ENCODE data around the gene WBP1L.
"Not testable (repeated sequence)": the region's sequence is repeated elsewhere in the genome, so short reads cannot be mapped to it uniquely, and the experiment has no call there.

Gene WBP1L

DNA sequence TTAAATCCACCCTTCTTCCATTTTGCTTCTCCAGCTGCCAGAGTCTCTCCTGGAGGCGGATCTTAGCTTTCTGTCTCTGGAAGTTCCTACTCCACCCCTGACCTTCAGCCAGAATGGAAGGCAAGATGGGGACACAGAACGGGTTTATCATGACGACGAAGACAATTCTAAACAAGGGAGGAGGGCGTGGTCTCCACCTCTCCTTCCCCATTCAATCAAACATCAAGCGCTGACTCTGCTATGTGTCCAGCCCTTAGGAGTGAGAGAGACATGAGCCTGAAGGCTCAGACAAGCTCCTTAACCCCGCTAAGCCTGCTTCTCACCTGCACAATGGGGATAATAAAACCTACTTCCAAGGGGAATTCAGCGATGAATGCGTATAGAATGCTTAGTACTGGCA is 90.4 kb downstream of the WBP1L start:
- 82 to 85% methylated on average over 9 of the region's 9 CpGs for WGBS, 2 experiments
- Histone ChIP-seq H3K4me3 (ENCODE audit: insufficient read depth, low read depth, low read length) (no peak overlapping the region), H3K4me1 (ENCODE audit: control insufficient read depth, insufficient read depth, low read length) (no peaks in the 10 kb centered on the region), H3K36me3 (ENCODE audit: control insufficient read depth, insufficient read depth, low read length) (no peaks in the 10 kb centered on the region), H3K9me3 (ENCODE audit: control insufficient read depth, low read length) (no peaks in the 10 kb centered on the region), H3K27ac (ENCODE audit: insufficient read depth, low read depth, low read length, poor library complexity, severe bottlenecking) (no peak overlapping the region), H3K27me3 (ENCODE audit: control insufficient read depth, insufficient read depth, low read length, poor library complexity, severe bottlenecking) (no peaks in the 10 kb centered on the region)

DNA sequence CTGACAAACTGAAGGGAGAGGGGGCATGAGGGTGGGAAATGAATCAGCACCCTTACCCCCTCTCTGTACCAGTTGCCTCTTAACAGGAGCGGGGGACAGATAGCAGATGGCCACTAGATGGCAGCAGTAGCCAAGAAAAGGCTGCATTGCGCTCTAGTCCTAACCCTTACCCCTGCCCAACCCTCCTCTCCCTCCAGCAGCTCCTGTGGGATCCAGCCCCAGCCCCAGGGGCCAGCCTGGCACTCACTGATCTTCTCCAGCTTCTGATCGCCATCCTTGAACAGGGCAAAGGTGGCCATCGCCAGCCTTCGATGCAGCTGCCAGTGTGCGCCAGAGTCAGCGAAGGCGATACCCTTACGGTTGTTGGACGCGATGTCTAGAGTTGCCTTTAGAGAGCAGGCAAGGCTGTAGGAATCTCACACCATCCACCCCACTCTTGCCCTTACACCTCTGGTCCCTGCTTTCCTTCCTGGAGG is 91.3 kb downstream of the WBP1L start:
- Histone ChIP-seq H3K36me3 (ENCODE audit: control insufficient read depth, insufficient read depth, low read length) (no peaks in the 10 kb centered on the region), H3K4me1 (ENCODE audit: control insufficient read depth, insufficient read depth, low read length) (no peaks in the 10 kb centered on the region), H3K27ac (ENCODE audit: insufficient read depth, low read depth, low read length, poor library complexity, severe bottlenecking) (no peak overlapping the region), H3K9me3 (ENCODE audit: control insufficient read depth, low read length) (no peaks in the 10 kb centered on the region), H3K4me3 (ENCODE audit: insufficient read depth, low read depth, low read length) (no peak overlapping the region), H3K27me3 (ENCODE audit: control insufficient read depth, insufficient read depth, low read length, poor library complexity, severe bottlenecking) (no peaks in the 10 kb centered on the region)
- 73 to 74% methylated on average over 11 of the region's 11 CpGs for WGBS, 2 experiments

DNA sequence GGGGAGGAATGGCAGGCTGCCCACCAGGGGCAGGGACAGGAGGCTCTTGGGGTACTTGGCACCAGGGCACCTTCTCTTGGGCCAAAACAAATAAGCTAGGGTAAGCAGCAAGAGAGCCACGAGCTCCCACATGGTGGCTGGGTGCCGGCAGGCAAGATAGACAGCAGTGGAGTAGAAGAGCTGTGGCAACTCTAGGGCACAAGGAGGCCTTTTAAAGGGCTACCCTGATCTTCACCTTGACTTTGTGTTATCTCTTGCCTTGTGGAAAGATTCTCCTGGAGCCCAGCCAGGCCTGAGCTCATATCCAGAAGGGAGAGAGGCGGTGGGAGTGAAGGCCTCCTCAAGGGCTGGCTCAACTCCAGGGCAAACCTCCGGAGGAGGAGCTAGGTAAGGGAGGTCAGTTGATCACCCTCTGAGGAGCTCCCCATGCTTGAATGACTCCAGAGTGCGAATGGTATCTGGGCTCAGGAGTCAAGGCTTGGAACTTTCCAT is 93.5 kb downstream of the WBP1L start, which contains the start of gene CYP17A1:
CYP17A1 (minus strand) TSS at position 184 of the 492 bp plus-strand sequence; CDS start at position 132, 52 bp downstream.
- Histone ChIP-seq H3K27me3 (ENCODE audit: control insufficient read depth, insufficient read depth, low read length, poor library complexity, severe bottlenecking) (no peaks in the 10 kb centered on the region), H3K4me3 (ENCODE audit: insufficient read depth, low read depth, low read length) (no peak within 1 kb of the TSS), H3K27ac (ENCODE audit: insufficient read depth, low read depth, low read length, poor library complexity, severe bottlenecking) (no peak within 1 kb of the TSS), H3K36me3 (ENCODE audit: control insufficient read depth, insufficient read depth, low read length) (no peaks in the 10 kb centered on the region), H3K9me3 (ENCODE audit: control insufficient read depth, low read length) (no peaks in the 10 kb centered on the region), H3K4me1 (ENCODE audit: control insufficient read depth, insufficient read depth, low read length) (no peaks in the 10 kb centered on the region)
- 91 to 94% methylated on average over 5 of the region's 5 CpGs for WGBS, 2 experiments

DNA sequence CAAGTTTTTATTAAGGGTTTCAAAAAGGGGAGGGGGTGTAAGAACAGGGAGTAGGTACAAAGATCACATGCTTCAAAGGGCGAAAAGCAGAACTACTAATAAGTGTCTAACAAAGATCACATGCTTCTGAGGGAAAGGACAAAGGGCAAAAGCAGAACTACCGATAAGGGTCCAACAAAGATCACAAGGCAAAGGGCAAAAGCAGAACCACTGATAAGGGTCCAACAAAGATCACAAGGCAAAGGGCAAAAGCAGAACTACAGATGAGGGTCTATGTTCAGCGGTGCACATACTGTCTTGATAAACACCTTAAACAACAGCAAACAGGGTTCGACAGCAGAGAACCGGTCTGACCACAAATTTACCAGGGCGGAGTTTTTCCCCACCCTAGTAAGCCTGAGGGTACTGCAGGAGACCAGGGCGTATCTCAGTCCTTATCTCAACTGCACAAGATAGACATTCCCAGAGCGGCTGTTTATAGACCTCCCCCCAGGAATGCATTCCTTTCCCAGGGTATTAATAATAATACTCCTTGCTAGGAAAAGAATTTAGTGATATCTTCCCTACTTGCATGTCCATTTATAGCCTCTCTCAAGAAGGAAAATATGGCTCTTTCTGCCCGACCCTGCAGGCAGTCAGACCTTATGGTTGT is 94.7 kb downstream of the WBP1L start:
- not testable (repeated sequence) for H3K27ac ChIP-seq (ENCODE audit: insufficient read depth, low read depth, low read length, poor library complexity, severe bottlenecking); H3K36me3 ChIP-seq (ENCODE audit: control insufficient read depth, insufficient read depth, low read length); H3K27me3 ChIP-seq (ENCODE audit: control insufficient read depth, insufficient read depth, low read length, poor library complexity, severe bottlenecking); H3K9me3 ChIP-seq (ENCODE audit: control insufficient read depth, low read length); H3K4me1 ChIP-seq (ENCODE audit: control insufficient read depth, insufficient read depth, low read length); H3K4me3 ChIP-seq (ENCODE audit: insufficient read depth, low read depth, low read length)
- WGBS, 2 experiments: 95 to 96% methylated on average over 9 of the region's 9 CpGs

DNA sequence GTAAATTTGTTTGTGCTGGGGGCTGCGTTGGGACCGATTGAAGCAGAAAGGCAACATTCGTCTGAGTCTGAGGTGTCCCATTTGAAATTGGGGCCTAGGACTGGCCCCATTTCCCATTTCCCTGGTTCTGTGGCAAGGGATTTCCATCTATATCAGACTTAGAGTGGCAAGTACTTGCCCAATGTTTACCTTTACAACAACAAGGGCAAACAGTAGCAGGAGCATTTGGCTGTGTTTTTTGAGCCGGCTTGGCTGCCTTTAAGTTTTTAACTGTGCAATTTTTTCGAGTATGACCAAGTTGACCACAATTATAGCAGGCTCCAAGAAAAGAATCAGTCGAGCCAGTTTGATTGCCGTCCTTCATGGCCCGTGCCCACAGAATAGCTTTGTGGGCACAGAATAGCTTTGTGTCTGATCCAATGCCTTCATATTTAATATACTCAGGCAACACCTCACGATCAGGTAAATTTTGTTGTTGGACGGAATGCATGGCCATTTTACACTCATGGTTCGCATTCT is 98.1 kb downstream of the WBP1L start:
- Histone ChIP-seq H3K36me3 (ENCODE audit: control insufficient read depth, insufficient read depth, low read length) (no peaks in the 10 kb centered on the region), H3K9me3 (ENCODE audit: control insufficient read depth, low read length) (no peaks in the 10 kb centered on the region), H3K4me3 (ENCODE audit: insufficient read depth, low read depth, low read length) (no peak overlapping the region), H3K27ac (ENCODE audit: insufficient read depth, low read depth, low read length, poor library complexity, severe bottlenecking) (no peak overlapping the region), H3K4me1 (ENCODE audit: control insufficient read depth, insufficient read depth, low read length) (no peaks in the 10 kb centered on the region), H3K27me3 (ENCODE audit: control insufficient read depth, insufficient read depth, low read length, poor library complexity, severe bottlenecking) (no peaks in the 10 kb centered on the region)
- WGBS, 2 experiments: 92% methylated on average over 11 of the region's 11 CpGs

DNA sequence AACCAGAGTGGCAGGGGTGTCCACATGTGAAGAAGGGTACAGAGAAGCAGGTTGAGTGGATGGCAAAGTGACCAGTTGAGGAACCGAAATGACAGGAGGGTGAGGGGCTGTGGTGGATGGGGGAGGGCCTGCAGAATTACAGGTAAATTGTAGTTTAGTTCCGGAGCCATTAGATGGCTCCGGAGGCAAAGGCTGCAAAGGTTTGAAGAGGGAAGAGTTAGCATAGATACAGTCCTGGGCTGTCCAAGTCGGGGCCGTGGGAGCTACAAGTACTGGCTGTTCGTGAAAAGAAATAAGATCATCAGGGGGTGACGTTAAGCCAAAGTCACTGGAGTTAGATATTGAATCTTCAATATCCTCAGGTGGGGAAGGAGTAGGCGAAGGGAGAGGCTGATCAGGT is 99.4 kb downstream of the WBP1L start:
- not testable (repeated sequence) for H3K9me3 ChIP-seq (ENCODE audit: control insufficient read depth, low read length); H3K4me1 ChIP-seq (ENCODE audit: control insufficient read depth, insufficient read depth, low read length); H3K4me3 ChIP-seq (ENCODE audit: insufficient read depth, low read depth, low read length); H3K27ac ChIP-seq (ENCODE audit: insufficient read depth, low read depth, low read length, poor library complexity, severe bottlenecking); H3K27me3 ChIP-seq (ENCODE audit: control insufficient read depth, insufficient read depth, low read length, poor library complexity, severe bottlenecking); H3K36me3 ChIP-seq (ENCODE audit: control insufficient read depth, insufficient read depth, low read length)
- WGBS, 2 experiments: 67 to 69% methylated on average over 8 of the region's 8 CpGs

DNA sequence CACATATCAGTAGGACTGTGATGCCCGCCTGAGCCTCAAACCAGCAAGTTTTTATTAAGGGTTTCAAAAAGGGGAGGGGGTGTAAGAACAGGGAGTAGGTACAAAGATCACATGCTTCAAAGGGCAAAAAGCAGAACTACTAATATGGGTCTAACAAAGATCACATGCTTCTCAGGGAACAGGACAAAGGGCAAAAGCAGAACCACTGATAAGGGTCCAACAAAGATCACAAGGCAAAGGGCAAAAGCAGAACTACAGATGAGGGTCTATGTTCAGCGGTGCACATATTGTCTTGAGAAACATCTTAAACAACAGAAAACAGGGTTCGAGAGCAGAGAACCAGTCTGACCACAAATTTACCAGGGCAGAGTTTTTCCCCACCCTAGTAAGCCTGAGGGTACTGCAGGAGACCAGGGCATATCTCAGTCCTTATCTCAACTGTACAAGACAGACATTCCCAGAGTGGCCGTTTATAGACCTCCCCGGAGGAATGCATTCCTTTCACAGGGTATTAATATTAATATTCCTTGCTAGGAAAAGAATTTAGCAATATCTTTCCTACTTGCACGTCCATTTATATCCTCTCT is 100.5 kb downstream of the WBP1L start:
- not testable (repeated sequence) for H3K4me3 ChIP-seq (ENCODE audit: insufficient read depth, low read depth, low read length); H3K4me1 ChIP-seq (ENCODE audit: control insufficient read depth, insufficient read depth, low read length); H3K9me3 ChIP-seq (ENCODE audit: control insufficient read depth, low read length); H3K36me3 ChIP-seq (ENCODE audit: control insufficient read depth, insufficient read depth, low read length); H3K27ac ChIP-seq (ENCODE audit: insufficient read depth, low read depth, low read length, poor library complexity, severe bottlenecking); H3K27me3 ChIP-seq (ENCODE audit: control insufficient read depth, insufficient read depth, low read length, poor library complexity, severe bottlenecking)
- WGBS, 2 experiments: 95 to 97% methylated on average over 5 to 6 of the region's 6 CpGs

DNA sequence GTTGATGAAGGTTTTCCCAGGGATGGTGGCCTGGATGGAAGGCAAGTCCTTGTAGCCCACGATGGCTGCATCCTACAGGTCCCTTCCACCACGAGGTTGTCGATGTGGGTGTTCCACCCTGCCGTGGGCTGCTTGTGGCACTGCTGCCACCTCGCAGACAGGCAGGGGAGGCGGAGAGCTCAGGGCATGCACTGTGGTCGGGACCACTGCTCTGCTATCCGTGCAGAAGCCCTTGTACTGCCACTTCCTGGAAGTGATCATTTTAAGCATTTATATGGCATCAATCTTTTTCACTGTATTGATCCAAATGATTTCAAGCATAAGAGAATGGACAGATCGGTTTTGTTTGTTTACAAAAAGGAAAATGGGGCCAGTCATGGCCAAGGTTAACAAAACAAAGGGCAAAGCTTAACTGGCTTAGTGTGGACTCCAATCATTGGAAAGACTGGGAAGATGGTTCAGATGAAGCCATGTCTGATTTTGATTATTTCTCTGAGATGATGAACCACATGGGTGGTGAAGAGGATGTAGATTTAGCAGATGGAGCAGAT is 101.7 kb downstream of the WBP1L start:
- H3K27me3 ChIP-seq (ENCODE audit: control insufficient read depth, insufficient read depth, low read length, poor library complexity, severe bottlenecking): no peaks in the 10 kb centered on the region
- no peak overlapping the region for H3K4me3 ChIP-seq (ENCODE audit: insufficient read depth, low read depth, low read length)
- H3K4me1 ChIP-seq (ENCODE audit: control insufficient read depth, insufficient read depth, low read length): no peaks in the 10 kb centered on the region
- 90 to 92% methylated on average over 9 of the region's 9 CpGs for WGBS, 2 experiments
- H3K27ac ChIP-seq (ENCODE audit: insufficient read depth, low read depth, low read length, poor library complexity, severe bottlenecking): no peak overlapping the region
- H3K36me3 ChIP-seq (ENCODE audit: control insufficient read depth, insufficient read depth, low read length): no peaks in the 10 kb centered on the region
- no peaks in the 10 kb centered on the region for H3K9me3 ChIP-seq (ENCODE audit: control insufficient read depth, low read length)

DNA sequence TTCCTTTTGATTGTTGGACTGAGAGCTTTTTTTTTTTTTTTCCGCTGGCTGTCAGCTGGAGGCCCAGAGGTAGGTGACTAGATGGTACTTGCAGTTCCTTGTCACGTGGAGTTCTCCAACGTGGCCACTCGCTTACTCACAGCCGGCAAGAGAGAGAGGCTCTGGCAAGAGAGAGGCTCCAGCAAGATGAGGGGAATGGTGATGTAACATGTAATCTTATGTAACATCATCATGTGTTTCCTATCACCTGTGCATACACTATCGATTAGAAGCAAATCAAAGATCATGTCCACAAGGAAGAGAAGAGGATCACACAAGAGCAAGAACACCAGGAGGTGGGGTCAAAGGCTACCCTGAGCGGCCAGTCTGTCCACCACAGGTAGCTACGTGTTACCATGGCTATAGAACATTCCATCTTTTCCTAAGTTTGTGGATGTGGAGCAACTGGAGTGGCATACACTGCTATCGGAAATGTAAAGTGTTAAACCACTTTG is 106.3 kb downstream of the WBP1L start:
- WGBS, 2 experiments: 92% methylated on average over 9 of the region's 9 CpGs
- Histone ChIP-seq H3K36me3 (ENCODE audit: control insufficient read depth, insufficient read depth, low read length) (no peaks in the 10 kb centered on the region), H3K27me3 (ENCODE audit: control insufficient read depth, insufficient read depth, low read length, poor library complexity, severe bottlenecking) (no peaks in the 10 kb centered on the region)

DNA sequence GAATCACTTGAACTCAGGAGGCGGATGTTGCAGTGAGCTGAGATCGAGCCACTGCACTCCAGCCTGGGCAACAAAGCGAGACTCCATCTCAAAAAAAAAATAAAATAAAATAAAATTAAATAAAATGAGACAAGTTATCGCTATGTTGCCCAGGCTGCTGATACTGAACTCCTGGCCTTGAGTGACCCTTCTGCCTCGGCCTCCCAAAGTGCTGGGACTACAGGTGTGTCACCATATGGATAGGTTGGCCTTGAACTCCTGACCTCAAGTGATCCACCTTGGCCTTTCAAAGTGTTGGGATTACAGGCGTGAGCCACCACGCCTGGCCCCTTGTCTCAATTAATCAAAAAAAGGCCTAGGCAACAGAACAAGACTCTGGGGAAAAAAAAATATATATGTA is 109.5 kb downstream of the WBP1L start:
- not testable (repeated sequence) for H3K27me3 ChIP-seq (ENCODE audit: control insufficient read depth, insufficient read depth, low read length, poor library complexity, severe bottlenecking); H3K4me3 ChIP-seq (ENCODE audit: insufficient read depth, low read depth, low read length); H3K9me3 ChIP-seq (ENCODE audit: control insufficient read depth, low read length); H3K36me3 ChIP-seq (ENCODE audit: control insufficient read depth, insufficient read depth, low read length); H3K4me1 ChIP-seq (ENCODE audit: control insufficient read depth, insufficient read depth, low read length); H3K27ac ChIP-seq (ENCODE audit: insufficient read depth, low read depth, low read length, poor library complexity, severe bottlenecking)
- WGBS, 2 experiments: 92 to 97% methylated on average over 5 to 7 of the region's 7 CpGs

More for the DNA sequence above, 106.3 kb downstream of the WBP1L start:
- H3K9me3 ChIP-seq (ENCODE audit: control insufficient read depth, low read length): no peaks in the 10 kb centered on the region
- H3K4me3 ChIP-seq (ENCODE audit: insufficient read depth, low read depth, low read length): no peak overlapping the region
- H3K4me1 ChIP-seq (ENCODE audit: control insufficient read depth, insufficient read depth, low read length): no peaks in the 10 kb centered on the region
- no peak overlapping the region for H3K27ac ChIP-seq (ENCODE audit: insufficient read depth, low read depth, low read length, poor library complexity, severe bottlenecking)
